ENCODE results near the gene ZBTB47.

Gene ZBTB47

DNA sequence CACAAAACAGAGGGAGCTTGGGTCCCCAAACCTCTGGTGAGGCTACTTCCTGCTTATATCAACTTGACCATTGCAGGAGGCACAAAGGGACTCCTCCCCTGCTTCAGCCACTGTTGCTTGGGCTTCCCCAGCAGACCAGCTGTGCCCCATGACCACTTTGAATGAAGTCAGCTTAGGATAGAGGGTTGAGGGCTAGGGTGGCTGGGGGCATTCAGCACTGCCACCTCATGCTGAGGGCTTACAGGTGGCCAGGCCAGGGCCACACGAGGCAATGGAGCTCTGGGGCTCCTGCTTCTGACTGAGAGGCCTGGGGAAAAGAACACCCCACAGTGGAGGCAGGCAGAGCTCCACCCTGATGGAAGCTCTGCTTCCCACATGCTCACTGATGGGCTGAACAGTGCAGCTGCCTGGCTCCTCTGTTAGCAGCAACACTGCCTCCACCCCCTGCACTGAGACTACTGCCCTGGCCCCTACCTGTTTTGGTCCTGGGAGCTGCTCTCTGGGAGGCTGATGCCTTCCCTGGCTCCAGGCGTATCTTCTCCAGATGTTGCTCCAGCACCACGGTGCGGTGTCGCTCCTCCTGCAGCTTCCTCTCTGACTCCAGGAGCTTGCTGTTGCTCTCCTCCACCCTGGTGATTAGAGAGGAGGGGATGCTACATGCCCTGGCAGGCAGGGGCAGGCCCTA, 59.3 kb downstream of the ZBTB47 start:
- DNase-seq (ENCODE audit: low spot score): no peak

DNA sequence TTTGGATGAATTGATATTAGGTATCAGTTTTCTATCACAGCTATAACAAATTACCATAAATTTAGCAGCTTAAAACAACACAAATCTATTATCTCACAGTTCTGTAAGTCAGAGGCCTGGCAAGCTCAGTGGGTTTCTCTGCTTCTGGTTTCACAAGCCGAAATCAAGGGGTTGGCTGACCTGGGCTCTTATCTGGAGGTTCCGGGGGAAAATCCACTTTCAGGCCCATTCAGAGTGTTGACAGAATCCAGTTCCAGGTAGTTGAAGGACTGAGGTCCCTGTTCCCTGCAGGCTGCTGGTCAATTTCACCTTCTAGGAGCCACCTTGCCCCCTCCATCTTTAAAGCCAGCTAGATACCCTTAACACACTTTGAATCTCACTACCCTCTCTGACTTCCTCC, 60.2 kb downstream of the ZBTB47 start:
- no peak for DNase-seq (ENCODE audit: low spot score)

DNA sequence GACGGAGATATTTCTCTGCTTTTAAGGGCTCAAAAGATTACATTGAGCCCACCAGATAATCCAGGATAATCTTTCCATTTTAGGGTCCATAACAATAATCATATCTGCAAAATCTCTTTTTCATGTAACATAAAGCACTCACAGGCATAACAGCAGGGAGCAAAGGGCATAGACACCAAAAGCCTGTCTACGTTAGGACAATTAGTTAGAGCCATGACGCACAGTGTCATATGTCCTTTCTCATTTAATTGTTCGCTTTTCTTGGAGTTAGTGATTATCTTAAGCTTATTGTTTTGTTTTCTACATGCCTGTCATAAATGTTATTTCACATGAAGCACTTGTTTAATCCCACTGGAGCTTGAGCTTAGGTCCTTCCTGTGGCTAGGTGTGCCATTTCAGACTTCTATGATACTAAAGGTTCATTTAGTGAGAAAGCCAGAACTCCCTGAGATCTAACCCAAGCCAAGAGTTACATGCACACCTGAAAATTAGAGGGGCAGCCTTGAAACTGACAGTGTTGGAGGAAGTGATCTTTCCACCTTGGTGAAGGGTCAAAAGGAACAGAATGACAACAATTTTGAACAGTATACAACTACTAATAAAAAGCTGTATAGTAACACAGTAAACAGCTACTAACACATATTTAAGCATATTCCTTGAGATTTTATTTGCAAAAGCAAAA, 60.8 kb downstream of the ZBTB47 start:
- DNase-seq (ENCODE audit: low spot score): no peak
